HEK293 (cell line): ENCODE results near the gene TTC39A.
A peak's percentile ranks its signal among the peaks of the same experiment; 100 is the strongest.

Experiments
- HOXA7 ChIP-seq: sonication (generic); formaldehyde crosslinking; IDR thresholded peaks from 2 replicates; pipeline ENCODE4 v1.8.1; 2022; ENCODE audit warnings: missing genetic modification reagents, borderline replicate concordance
- HOXD13 ChIP-seq: sonication (generic); formaldehyde crosslinking; IDR thresholded peaks from 2 replicates; pipeline ENCODE4 v1.8.0; 2022; ENCODE audit warnings: missing genetic modification reagents, borderline replicate concordance
- KLF10 ChIP-seq: fragments of 450-650 bp; IDR thresholded peaks from 2 replicates; pipeline ENCODE4 v1.5.1; 2018; ENCODE audit warnings: missing biosample characterization, mild to moderate bottlenecking, missing genetic modification characterization
- KLF7 ChIP-seq: fragments of 450-650 bp; formaldehyde crosslinking; IDR thresholded peaks from 2 replicates; pipeline ENCODE4 v1.5.1; 2016; ENCODE audit warnings: missing biosample characterization, missing genetic modification characterization, borderline replicate concordance
- SCRT1 ChIP-seq: fragments of 450-650 bp; formaldehyde crosslinking; IDR thresholded peaks from 2 replicates; pipeline ENCODE4 v1.5.1; 2016; ENCODE audit warnings: missing biosample characterization, missing genetic modification characterization, borderline replicate concordance
- TRIM28 ChIP-seq: IDR thresholded peaks from 2 replicates; pipeline ENCODE4 v1.6.1; 2011; ENCODE audit warnings: low read length, control low read depth, borderline replicate concordance
- YY1 ChIP-seq: fragments of 450-650 bp; formaldehyde crosslinking; IDR thresholded peaks from 2 replicates; pipeline ENCODE4 v1.5.1; 2018; ENCODE audit warnings: missing biosample characterization, missing genetic modification characterization
- ZBTB48 ChIP-seq: fragments of 450-650 bp; formaldehyde crosslinking; IDR thresholded peaks from 2 replicates; pipeline ENCODE4 v1.5.1; 2016; ENCODE audit warnings: missing biosample characterization, missing genetic modification characterization
- ZIC2 ChIP-seq: fragments of 450-650 bp; formaldehyde crosslinking; IDR thresholded peaks from 2 replicates; pipeline ENCODE4 v1.5.1; 2016; ENCODE audit warnings: missing biosample characterization, missing genetic modification characterization
- ZNF10 ChIP-seq: fragments of 450-650 bp; formaldehyde crosslinking; IDR thresholded peaks from 2 replicates; pipeline ENCODE4 v1.5.1; 2017; ENCODE audit warnings: missing biosample characterization, missing genetic modification characterization
- ZNF335 ChIP-seq: fragments of 450-650 bp; formaldehyde crosslinking; conservative IDR thresholded peaks from 2 replicates; pipeline ENCODE4 v1.5.1; 2016; ENCODE audit warnings: missing biosample characterization, missing genetic modification characterization
- ZNF341 ChIP-seq: fragments of 450-650 bp; formaldehyde crosslinking; IDR thresholded peaks from 2 replicates; pipeline ENCODE4; 2016; ENCODE audit warnings: low read depth, missing biosample characterization, missing genetic modification characterization
- ZNF423 ChIP-seq: fragments of 450-650 bp; formaldehyde crosslinking; IDR thresholded peaks from 2 replicates; pipeline ENCODE4 v1.5.1; 2016; ENCODE audit warnings: missing biosample characterization, missing genetic modification characterization
- ZNF426 ChIP-seq: fragments of 450-650 bp; formaldehyde crosslinking; IDR thresholded peaks from 2 replicates; pipeline ENCODE4 v1.5.1; 2017; ENCODE audit warnings: missing biosample characterization, missing genetic modification characterization, mild to moderate bottlenecking, inconsistent platforms, moderate library complexity
- ZNF48 ChIP-seq: fragments of 450-650 bp; formaldehyde crosslinking; IDR thresholded peaks from 2 replicates; pipeline ENCODE4 v1.5.1; 2016; ENCODE audit warnings: missing biosample characterization, missing genetic modification characterization
- ZNF501 ChIP-seq: fragments of 450-650 bp; formaldehyde crosslinking; IDR thresholded peaks from 2 replicates; pipeline ENCODE4 v1.5.1; 2016; ENCODE audit warnings: missing biosample characterization, missing genetic modification characterization
- ZNF510 ChIP-seq: fragments of 450-650 bp; formaldehyde crosslinking; IDR thresholded peaks from 2 replicates; pipeline ENCODE4 v1.5.1; 2018; ENCODE audit warnings: mild to moderate bottlenecking, missing genetic modification characterization, missing biosample characterization; ENCODE audit not compliant: insufficient replicate concordance
- ZNF549 ChIP-seq: fragments of 450-650 bp; IDR thresholded peaks from 2 replicates; pipeline ENCODE4 v1.5.1; 2018; ENCODE audit warnings: missing biosample characterization, missing genetic modification characterization, mild to moderate bottlenecking, inconsistent platforms, moderate library complexity
- ZNF600 ChIP-seq: fragments of 450-650 bp; formaldehyde crosslinking; IDR thresholded peaks from 2 replicates; pipeline ENCODE4 v1.5.1; 2016; ENCODE audit warnings: missing biosample characterization, missing genetic modification characterization
- ZNF701 ChIP-seq: fragments of 450-650 bp; formaldehyde crosslinking; IDR thresholded peaks from 2 replicates; pipeline ENCODE4 v1.5.1; 2016; ENCODE audit warnings: missing biosample characterization, missing genetic modification characterization
- ZNF791 ChIP-seq: fragments of 450-650 bp; formaldehyde crosslinking; IDR thresholded peaks from 2 replicates; pipeline ENCODE4 v1.5.1; 2016; ENCODE audit warnings: missing biosample characterization, missing genetic modification characterization
- ZSCAN23 ChIP-seq: fragments of 450-650 bp; formaldehyde crosslinking; IDR thresholded peaks from 2 replicates; pipeline ENCODE4 v1.5.1; 2016; ENCODE audit warnings: missing biosample characterization, missing genetic modification characterization
- TF ChIP-seq, protein P1 (sequence below): fragments of 450-650 bp; formaldehyde crosslinking; IDR thresholded peaks from 2 replicates; pipeline ENCODE4 v1.5.1; 2017; ENCODE audit warnings: missing biosample characterization, mild to moderate bottlenecking, missing genetic modification characterization, moderate library complexity
- TF ChIP-seq, protein P2 (sequence below): fragments of 450-650 bp; formaldehyde crosslinking; optimal IDR thresholded peaks from 2 replicates; pipeline ENCODE3; 2016; ENCODE audit warnings: missing biosample characterization, mild to moderate bottlenecking, missing genetic modification characterization
- TF ChIP-seq, protein P3 (sequence below): fragments of 450-650 bp; formaldehyde crosslinking; IDR thresholded peaks from 2 replicates; pipeline ENCODE4 v1.5.1; 2016; ENCODE audit warnings: missing biosample characterization, missing genetic modification characterization
- TF ChIP-seq, protein P4 (sequence below): fragments of 450-650 bp; formaldehyde crosslinking; IDR thresholded peaks from 2 replicates; pipeline ENCODE4 v1.5.1; 2016; ENCODE audit warnings: missing biosample characterization, missing genetic modification characterization
- TF ChIP-seq, protein P5 (sequence below): fragments of 450-650 bp; formaldehyde crosslinking; IDR thresholded peaks from 2 replicates; pipeline ENCODE4 v1.5.1; 2016; ENCODE audit warnings: missing biosample characterization, missing genetic modification characterization
- TF ChIP-seq, protein P6 (sequence below): fragments of 450-650 bp; formaldehyde crosslinking; IDR thresholded peaks from 2 replicates; pipeline ENCODE4 v1.5.1; 2016; ENCODE audit warnings: missing biosample characterization, missing genetic modification characterization
- TF ChIP-seq, protein P7 (sequence below): fragments of 450-650 bp; formaldehyde crosslinking; IDR thresholded peaks from 2 replicates; pipeline ENCODE4 v1.5.1; 2017; ENCODE audit warnings: missing biosample characterization, missing genetic modification characterization

Gene TTC39A

DNA sequence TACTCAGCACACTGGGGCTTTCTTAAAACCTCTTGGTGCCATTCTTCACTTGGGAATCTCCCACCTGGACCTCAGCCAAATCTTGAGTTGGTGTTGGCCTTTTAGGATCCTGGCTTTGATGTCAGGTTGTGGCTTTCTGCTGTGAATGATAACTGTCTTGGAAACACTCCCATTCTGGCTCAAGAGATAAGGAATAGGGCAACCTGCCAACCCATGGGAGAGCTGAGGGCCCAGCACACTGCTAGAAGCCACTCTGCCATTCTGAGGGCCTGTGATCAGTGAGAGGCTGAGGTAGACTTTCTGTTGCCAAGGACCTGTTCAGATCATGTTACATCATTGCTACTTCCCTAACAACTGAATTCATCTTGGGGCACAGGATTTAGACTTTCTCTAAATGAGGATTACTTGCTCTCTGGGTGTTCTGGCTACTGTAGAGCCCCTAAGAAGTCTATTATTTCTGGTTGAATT, 45.8 kb downstream of the TTC39A start (continued):
- TF ChIP-seq ZNF510 (no peak), KLF10 (peak; percentile 76), KLF7 (tag by site-specific recombination) (peak; percentile 68; the same call in 1 of the 2 replicates), ZNF426 (no peak), HOXD13 (CRISPR knock-in tag) (no peak), ZNF423 (tag by site-specific recombination) (no peak), ZNF600 (peak; percentile 99), ZNF341 (tag by site-specific recombination) (no peak), ZNF791 (tag by site-specific recombination) (no peak), ZSCAN23 (no peak), SCRT1 (tag by site-specific recombination) (peak; percentile 91), ZNF48 (tag by site-specific recombination) (no peak), ZNF335 (tag by site-specific recombination) (peak; percentile 59), ZIC2 (peak; percentile 54), YY1 (tag by site-specific recombination) (no peak), HOXA7 (CRISPR knock-in tag) (no peak), ZBTB48 (tag by site-specific recombination) (peak; percentile 98), ZNF549 (tag by site-specific recombination) (no peak), TRIM28 (no peak), ZNF501 (tag by site-specific recombination) (no peak), ZNF10 (no peak), ZNF701 (tag by site-specific recombination) (no peak)
- TF ChIP-seq, protein P1, sequence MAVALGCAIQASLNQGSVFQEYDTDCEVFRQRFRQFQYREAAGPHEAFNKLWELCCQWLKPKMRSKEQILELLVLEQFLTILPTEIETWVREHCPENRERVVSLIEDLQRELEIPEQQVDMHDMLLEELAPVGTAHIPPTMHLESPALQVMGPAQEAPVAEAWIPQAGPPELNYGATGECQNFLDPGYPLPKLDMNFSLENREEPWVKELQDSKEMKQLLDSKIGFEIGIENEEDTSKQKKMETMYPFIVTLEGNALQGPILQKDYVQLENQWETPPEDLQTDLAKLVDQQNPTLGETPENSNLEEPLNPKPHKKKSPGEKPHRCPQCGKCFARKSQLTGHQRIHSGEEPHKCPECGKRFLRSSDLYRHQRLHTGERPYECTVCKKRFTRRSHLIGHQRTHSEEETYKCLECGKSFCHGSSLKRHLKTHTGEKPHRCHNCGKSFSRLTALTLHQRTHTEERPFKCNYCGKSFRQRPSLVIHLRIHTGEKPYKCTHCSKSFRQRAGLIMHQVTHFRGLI (tag by site-specific recombination): peak; percentile 81
- TF ChIP-seq, protein P2, sequence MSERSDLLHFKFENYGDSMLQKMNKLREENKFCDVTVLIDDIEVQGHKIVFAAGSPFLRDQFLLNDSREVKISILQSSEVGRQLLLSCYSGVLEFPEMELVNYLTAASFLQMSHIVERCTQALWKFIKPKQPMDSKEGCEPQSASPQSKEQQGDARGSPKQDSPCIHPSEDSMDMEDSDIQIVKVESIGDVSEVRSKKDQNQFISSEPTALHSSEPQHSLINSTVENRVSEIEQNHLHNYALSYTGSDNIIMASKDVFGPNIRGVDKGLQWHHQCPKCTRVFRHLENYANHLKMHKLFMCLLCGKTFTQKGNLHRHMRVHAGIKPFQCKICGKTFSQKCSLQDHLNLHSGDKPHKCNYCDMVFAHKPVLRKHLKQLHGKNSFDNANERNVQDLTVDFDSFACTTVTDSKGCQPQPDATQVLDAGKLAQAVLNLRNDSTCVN (tag by site-specific recombination): no peak
- TF ChIP-seq, protein P3, sequence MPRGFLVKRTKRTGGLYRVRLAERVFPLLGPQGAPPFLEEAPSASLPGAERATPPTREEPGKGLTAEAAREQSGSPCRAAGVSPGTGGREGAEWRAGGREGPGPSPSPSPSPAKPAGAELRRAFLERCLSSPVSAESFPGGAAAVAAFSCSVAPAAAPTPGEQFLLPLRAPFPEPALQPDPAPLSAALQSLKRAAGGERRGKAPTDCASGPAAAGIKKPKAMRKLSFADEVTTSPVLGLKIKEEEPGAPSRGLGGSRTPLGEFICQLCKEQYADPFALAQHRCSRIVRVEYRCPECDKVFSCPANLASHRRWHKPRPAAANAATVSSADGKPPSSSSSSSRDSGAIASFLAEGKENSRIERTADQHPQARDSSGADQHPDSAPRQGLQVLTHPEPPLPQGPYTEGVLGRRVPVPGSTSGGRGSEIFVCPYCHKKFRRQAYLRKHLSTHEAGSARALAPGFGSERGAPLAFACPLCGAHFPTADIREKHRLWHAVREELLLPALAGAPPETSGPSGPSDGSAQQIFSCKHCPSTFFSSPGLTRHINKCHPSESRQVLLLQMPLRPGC (tag by site-specific recombination): no peak
- TF ChIP-seq, protein P4, sequence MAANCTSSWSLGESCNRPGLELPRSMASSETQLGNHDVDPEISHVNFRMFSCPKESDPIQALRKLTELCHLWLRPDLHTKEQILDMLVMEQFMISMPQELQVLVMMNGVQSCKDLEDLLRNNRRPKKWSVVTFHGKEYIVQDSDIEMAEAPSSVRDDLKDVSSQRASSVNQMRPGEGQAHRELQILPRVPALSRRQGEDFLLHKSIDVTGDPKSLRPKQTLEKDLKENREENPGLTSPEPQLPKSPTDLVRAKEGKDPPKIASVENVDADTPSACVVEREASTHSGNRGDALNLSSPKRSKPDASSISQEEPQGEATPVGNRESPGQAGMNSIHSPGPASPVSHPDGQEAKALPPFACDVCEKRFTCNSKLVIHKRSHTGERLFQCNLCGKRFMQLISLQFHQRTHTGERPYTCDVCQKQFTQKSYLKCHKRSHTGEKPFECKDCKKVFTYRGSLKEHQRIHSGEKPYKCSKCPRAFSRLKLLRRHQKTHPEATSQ (tag by site-specific recombination): no peak
- TF ChIP-seq, protein P5, sequence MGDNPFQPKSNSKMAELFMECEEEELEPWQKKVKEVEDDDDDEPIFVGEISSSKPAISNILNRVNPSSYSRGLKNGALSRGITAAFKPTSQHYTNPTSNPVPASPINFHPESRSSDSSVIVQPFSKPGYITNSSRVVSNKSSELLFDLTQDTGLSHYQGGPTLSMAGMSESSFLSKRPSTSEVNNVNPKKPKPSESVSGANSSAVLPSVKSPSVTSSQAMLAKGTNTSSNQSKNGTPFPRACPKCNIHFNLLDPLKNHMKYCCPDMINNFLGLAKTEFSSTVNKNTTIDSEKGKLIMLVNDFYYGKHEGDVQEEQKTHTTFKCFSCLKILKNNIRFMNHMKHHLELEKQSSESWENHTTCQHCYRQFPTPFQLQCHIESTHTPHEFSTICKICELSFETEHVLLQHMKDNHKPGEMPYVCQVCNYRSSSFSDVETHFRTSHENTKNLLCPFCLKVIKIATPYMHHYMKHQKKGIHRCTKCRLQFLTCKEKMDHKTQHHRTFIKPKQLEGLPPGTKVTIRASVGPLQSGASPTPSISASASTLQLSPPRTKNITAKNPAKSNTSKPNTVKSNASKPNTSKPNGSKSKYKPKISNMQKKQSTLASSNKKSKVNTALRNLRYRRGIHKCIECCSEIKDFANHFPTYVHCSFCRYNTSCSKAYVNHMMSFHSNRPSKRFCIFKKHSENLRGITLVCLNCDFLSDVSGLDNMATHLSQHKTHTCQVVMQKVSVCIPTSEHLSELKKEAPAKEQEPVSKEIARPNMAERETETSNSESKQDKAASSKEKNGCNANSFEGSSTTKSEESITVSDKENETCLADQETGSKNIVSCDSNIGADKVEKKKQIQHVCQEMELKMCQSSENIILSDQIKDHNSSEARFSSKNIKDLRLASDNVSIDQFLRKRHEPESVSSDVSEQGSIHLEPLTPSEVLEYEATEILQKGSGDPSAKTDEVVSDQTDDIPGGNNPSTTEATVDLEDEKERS: no peak
- TF ChIP-seq, protein P6, sequence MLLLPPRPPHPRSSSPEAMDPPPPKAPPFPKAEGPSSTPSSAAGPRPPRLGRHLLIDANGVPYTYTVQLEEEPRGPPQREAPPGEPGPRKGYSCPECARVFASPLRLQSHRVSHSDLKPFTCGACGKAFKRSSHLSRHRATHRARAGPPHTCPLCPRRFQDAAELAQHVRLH (tag by site-specific recombination): peak; percentile 64
- TF ChIP-seq, protein P7, sequence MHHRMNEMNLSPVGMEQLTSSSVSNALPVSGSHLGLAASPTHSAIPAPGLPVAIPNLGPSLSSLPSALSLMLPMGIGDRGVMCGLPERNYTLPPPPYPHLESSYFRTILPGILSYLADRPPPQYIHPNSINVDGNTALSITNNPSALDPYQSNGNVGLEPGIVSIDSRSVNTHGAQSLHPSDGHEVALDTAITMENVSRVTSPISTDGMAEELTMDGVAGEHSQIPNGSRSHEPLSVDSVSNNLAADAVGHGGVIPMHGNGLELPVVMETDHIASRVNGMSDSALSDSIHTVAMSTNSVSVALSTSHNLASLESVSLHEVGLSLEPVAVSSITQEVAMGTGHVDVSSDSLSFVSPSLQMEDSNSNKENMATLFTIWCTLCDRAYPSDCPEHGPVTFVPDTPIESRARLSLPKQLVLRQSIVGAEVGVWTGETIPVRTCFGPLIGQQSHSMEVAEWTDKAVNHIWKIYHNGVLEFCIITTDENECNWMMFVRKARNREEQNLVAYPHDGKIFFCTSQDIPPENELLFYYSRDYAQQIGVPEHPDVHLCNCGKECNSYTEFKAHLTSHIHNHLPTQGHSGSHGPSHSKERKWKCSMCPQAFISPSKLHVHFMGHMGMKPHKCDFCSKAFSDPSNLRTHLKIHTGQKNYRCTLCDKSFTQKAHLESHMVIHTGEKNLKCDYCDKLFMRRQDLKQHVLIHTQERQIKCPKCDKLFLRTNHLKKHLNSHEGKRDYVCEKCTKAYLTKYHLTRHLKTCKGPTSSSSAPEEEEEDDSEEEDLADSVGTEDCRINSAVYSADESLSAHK (tag by site-specific recombination): peak; percentile 70; the same call in 1 of the 2 replicates
